GM12892 (cell line): ENCODE measurements around the gene MTARC1.

Experiments used
- POLR2A ChIP-seq: IDR thresholded peaks from 2 replicates; pipeline ENCODE4 v1.6.1; 2011; ENCODE audit warnings: low read depth, low read length, control low read depth
- POLR2AphosphoS5 ChIP-seq: IDR thresholded peaks from 2 replicates; pipeline ENCODE4 v1.6.1; 2011; ENCODE audit warnings: low read depth, low read length, control low read depth

GRCh38 chr1:220833436-220833835 is 46.7 kb downstream of the MTARC1 start:
- TF ChIP-seq POLR2AphosphoS5 (no peak), POLR2A (no peak)
